ENCODE data around the gene SCUBE3. TPM values are rescaled to one million over a fixed set of nuclear protein-coding genes. Genes with fewer than 3 reads are reported as not detected.

Gene SCUBE3
- total and polyA plus RNA-seq, 2 of the 8 experiments (the other 6 are each of a cell fraction or from before 2014, with no cell fraction given), result 0.80 to 1.0 TPM

DNA sequence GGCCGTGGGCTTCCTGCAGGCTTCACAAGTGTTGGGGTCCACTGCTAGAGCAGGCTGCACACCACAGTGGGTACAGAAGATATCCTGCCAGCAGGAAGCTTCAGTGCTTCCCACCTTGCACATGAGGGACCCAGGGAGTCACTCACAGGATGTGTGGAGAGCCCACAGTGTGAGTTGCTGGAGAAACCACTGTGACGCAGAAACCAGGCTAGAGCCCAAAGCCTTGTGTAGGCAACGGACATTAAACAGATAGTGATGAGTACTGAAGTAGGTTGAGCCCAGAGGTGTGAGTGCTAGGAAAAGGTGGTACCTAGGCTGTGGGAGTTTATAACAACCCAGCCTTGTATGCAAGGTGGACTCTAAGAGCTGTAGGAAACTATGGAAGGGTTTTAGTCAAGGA is 65.0 kb downstream of the SCUBE3 start:
- CTCF ChIA-PET (ENCODE audit: partially characterized antibody), result interaction anchor here (0.5 to 2.0 kb wide), 4 partner anchors 11 to 32 kb away, joined by 3 to 7 read pairs (median 4); no protein-coding TSS in a partner anchor
- 92% methylated on average over 3 of the region's 3 CpGs; no CpG with 5 or more reads in 1 of the 2 experiments for WGBS, 2 experiments (ENCODE audit: extremely low coverage in 1 of 2, insufficient coverage in 1 of 2, insufficient read length in 1 of 2, insufficient replicate concordance in 2 of 2, low coverage in 1 of 2, low lambda C conversion rate in 2 of 2, missing lambda C conversion rate in 1 of 2)
- no peak overlapping the region for H2AK5ac ChIP-seq (ENCODE audit: low read depth, low read length)
- no peak for TF ChIP-seq BCL11A (IDR thresholded peaks at IDR 0.05; ENCODE audit: low read depth in 2 of 2, low read length in 2 of 2)
- TF ChIP-seq, protein P1, sequence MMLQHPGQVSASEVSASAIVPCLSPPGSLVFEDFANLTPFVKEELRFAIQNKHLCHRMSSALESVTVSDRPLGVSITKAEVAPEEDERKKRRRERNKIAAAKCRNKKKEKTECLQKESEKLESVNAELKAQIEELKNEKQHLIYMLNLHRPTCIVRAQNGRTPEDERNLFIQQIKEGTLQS (IDR thresholded peaks at IDR 0.05; ENCODE audit: insufficient read depth, low read depth, low read length), result no peak
- TF ChIP-seq JUND (IDR thresholded peaks at IDR 0.05; ENCODE audit: low read length), result no peak
- TF ChIP-seq SIN3A (conservative IDR thresholded peaks at IDR 0.05 in 1 of 2, IDR thresholded peaks at IDR 0.05 in 1 of 2; ENCODE audit: low read depth in 1 of 2, low read length in 2 of 2), result no peak
- TF ChIP-seq RAD21 (IDR thresholded peaks at IDR 0.05 in 1 of 2, conservative IDR thresholded peaks at IDR 0.05 in 1 of 2; ENCODE audit: low read depth in 2 of 2, low read length in 2 of 2), result no peak
- TF ChIP-seq SP1 (IDR thresholded peaks at IDR 0.05; ENCODE audit: low read depth, low read length), result no peak
- TF ChIP-seq SIRT6 (IDR thresholded peaks at IDR 0.05; ENCODE audit: low read length), result no peak
- no peak for TF ChIP-seq SUZ12 (IDR thresholded peaks at IDR 0.05; ENCODE audit: low read length)
- TF ChIP-seq PHF8 (conservative IDR thresholded peaks at IDR 0.05; ENCODE audit: low read depth, low read length), result no peak
- TF ChIP-seq RNF2 (IDR thresholded peaks at IDR 0.05; ENCODE audit: borderline replicate concordance, low read depth, low read length, missing control alignments, poor library complexity, severe bottlenecking), result no peak
- TF ChIP-seq HDAC2 (IDR thresholded peaks at IDR 0.05; ENCODE audit: borderline replicate concordance in 1 of 2, low read depth in 2 of 2, low read length in 2 of 2), result no peak

More for the DNA sequence above, 65.0 kb downstream of the SCUBE3 start:
- no peak overlapping the region for H4K5ac ChIP-seq (ENCODE audit: insufficient read length, low read depth, low read length)
- no peaks in the 10 kb centered on the region for H3K9me3 ChIP-seq (ENCODE audit: insufficient read depth in 2 of 2, low read depth in 1 of 2, low read length in 1 of 2)
- no peak overlapping the region for H2BK12ac ChIP-seq (ENCODE audit: low read depth, low read length)
- H2AFZ ChIP-seq (ENCODE audit: low read length), result no peak overlapping the region
- DNase-seq (ENCODE audit: low read depth in 1 of 2, low spot score in 2 of 2) (no peak), FAIRE-seq (no peak)
- H3K23me2 ChIP-seq (ENCODE audit: low read depth, low read length), result no peaks in the 10 kb centered on the region
- H3K56ac ChIP-seq (replicated peaks; ENCODE audit: insufficient read length, low read depth, low read length), result no peak overlapping the region
- no peak overlapping the region for H2BK15ac ChIP-seq (ENCODE audit: low read length)
- H3K14ac ChIP-seq (ENCODE audit: insufficient read length), result no peak overlapping the region
- no peak overlapping the region for H3K4me2 ChIP-seq (ENCODE audit: insufficient read depth in 1 of 2, low read depth in 2 of 2, low read length in 2 of 2)
- no peaks in the 10 kb centered on the region for H3K4me1 ChIP-seq (replicated peaks in 1 of 4; ENCODE audit: control insufficient read depth in 3 of 4, insufficient read depth in 4 of 4, low read length in 3 of 4)
- peaks cover 0 to 1% of the 10 kb centered on the region in 2 experiments for H4K20me1 ChIP-seq (replicated peaks in 1 of 2; ENCODE audit: control insufficient read depth in 1 of 2, insufficient read depth in 2 of 2, low read length in 2 of 2)
- no peak overlapping the region for H3K27ac ChIP-seq (ENCODE audit: low read depth, low read length)
- H4K8ac ChIP-seq (ENCODE audit: extremely low read depth, insufficient read depth, low read length), result no peak overlapping the region
- H3K18ac ChIP-seq (ENCODE audit: extremely low read depth, low read length), result no peak overlapping the region
- POLR2A ChIA-PET (ENCODE audit: partially characterized antibody), result interaction anchor here (1.0 to 2.3 kb wide), 2 partner anchors 14 to 19 kb away, joined by 3 to 6 read pairs; partner anchors contain the start of gene ZNF76
- H3K79me1 ChIP-seq (ENCODE audit: low read depth, low read length), result no peaks in the 10 kb centered on the region
- peaks cover 0 to 10% (median 3%) of the 10 kb centered on the region in 4 experiments; a peak in 4 of 8 replicates for H3K36me3 ChIP-seq (ENCODE audit: control insufficient read depth in 2 of 4, insufficient read depth in 4 of 4, low read length in 3 of 4)
- no peak overlapping the region for H2BK20ac ChIP-seq (ENCODE audit: low read length)
- peak overlapping the region; percentile 60 for H3K4ac ChIP-seq (replicated peaks; ENCODE audit: insufficient read length, low read depth, low read length)
- H3K4me3 ChIP-seq (ENCODE audit: extremely low read depth in 1 of 4, insufficient read depth in 2 of 4, low read depth in 3 of 4, low read length in 4 of 4), result no peak overlapping the region
- H3K79me2 ChIP-seq (ENCODE audit: control insufficient read depth in 1 of 2, insufficient read depth in 2 of 2, low read length in 2 of 2), result no peaks in the 10 kb centered on the region
- H2BK120ac ChIP-seq (replicated peaks; ENCODE audit: low read depth, low read length), result no peak overlapping the region
- H3K9ac ChIP-seq (replicated peaks in 1 of 4; ENCODE audit: extremely low read depth in 1 of 4, low read depth in 3 of 4, low read length in 3 of 4), result no peak overlapping the region
- H2BK5ac ChIP-seq (ENCODE audit: low read depth, low read length), result no peak overlapping the region
- H4K91ac ChIP-seq (replicated peaks; ENCODE audit: insufficient read length, low read length), result no peak overlapping the region
- H3K23ac ChIP-seq (ENCODE audit: insufficient read length), result no peak overlapping the region
- no peaks in the 10 kb centered on the region; a peak in 1 of 7 replicates for H3K27me3 ChIP-seq (replicated peaks in 1 of 4; ENCODE audit: control insufficient read depth in 3 of 4, extremely low read depth in 1 of 4, insufficient read depth in 3 of 4, low read length in 3 of 4)

Data from H1 (cell line).